Stromal cell of bone marrow (primary cell): Measurements from ENCODE around the gene NDEL1.
A peak's percentile ranks its signal among the peaks of the same experiment; 100 is the strongest.

Source experiments
- DNase-seq: peaks from one replicate; pipeline ENCODE4 v3.0.0-alpha.2; 2012; ENCODE audit warnings: low read depth

The NDEL1 gene

DNA sequence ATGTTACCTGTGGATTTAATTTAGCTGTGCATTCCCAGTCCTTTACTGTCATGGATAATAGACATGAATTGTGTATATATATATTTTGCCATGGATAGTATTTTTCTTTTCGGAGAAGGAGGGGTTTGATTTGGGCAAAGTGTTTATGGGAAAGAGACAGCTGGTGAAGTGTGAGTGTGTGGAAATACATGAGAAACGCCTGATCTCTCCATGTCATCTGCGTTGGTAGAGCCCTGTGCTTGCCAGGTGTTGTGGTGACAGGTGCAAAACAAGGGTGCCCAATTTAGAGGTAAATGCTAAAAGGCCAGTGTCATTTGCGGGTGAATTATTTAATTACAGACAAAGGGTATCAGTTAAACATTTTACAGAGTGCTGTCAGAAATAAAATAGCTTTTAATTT, 23.4 kb downstream of the NDEL1 start:
- no peak for DNase-seq

DNA sequence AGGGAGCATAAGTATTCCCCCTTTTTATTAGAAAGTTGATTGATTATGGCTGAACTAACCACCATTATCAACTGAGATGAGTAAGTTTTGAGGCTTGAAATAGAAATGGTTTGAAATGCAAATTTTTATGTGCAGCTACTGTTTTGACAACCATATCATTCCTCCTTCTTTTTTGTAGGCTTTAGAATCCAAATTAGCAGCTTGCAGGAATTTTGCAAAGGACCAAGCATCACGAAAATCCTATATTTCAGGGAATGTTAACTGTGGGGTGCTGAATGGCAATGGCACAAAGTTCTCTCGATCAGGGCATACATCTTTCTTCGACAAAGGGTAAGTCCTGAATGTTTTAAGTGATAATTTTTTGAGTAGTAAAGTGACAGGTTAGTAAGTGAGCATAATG, 24.1 kb downstream of the NDEL1 start:
- no peak for DNase-seq

DNA sequence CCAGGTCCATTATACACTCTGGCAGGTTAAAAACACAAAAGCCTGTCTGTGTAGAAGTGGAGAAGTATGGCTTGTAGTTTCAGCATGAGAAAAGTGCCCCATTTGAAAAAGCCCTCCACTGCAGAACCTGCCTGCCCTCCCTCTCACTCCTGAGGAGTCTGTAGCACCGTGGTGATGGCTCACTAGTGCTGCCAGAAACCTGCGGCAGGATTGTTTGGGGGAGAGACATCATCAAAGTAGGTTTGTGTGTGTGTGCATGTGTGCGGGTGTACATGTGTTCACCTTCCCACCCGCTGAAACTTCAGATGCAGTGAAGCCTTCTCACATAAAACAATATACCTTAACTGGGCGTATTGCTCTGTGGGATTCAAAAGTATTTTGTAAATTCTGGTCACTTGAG, 26.9 kb downstream of the NDEL1 start:
- DNase-seq: no peak

DNA sequence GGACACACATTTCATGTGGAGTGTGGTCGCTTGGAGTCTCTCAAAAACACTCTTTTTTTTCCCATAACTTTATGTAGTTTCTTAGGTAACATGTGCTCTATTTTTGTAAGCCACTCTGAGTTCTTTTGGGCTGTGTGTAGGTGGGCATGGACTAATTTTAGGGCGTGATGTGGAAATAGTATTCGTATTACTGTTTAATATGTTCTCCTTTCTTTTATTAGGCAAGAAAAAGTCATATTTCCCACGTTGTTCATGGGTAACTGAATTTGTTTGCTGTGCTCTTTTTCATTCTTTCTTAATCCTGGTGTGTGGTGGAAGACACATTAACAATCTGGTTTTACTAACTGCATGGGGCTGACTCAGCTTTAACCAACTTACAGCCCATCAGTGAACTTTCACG, 27.4 kb downstream of the NDEL1 start:
- DNase-seq: peak; percentile 9

DNA sequence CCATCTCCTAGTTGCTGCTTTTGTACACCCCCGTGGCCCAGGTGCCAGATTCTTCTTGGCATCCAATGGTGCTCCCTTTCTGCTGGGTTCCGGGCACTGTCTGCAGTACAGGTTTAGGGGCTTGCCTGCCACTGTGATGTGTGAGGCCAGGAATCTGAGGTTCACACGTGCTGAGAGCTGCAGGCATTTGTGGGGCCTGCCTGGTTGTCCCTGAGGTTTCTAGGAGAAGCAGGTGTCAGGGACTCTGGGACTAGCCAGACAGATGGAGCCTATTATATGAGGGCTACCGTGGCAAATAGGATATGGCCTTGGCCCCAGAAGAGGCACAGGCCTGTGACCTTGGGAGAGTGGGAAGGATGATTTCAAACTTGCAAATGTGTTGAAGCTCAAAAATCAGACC, 29.3 kb downstream of the NDEL1 start:
- DNase-seq: no peak

DNA sequence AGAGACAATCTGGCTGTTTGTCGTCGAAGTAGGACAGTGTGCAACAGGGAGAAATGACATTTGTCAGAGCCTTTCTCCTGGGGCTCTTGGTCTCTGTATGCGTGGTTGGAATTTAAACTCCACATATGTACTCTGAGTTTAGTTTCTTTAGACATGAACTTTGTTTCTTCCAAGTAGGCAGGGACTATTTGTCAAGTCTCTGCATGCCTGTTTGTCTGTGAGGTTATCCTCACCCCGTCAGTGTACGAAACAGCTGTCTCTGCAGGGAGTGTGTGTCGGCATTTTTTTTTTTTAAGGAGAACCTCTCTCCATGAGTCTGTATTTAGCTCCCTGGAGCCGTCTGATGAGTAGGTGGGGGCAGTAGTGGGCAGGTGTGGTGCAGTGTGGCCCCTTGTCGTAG, 29.7 kb downstream of the NDEL1 start:
- DNase-seq: no peak

DNA sequence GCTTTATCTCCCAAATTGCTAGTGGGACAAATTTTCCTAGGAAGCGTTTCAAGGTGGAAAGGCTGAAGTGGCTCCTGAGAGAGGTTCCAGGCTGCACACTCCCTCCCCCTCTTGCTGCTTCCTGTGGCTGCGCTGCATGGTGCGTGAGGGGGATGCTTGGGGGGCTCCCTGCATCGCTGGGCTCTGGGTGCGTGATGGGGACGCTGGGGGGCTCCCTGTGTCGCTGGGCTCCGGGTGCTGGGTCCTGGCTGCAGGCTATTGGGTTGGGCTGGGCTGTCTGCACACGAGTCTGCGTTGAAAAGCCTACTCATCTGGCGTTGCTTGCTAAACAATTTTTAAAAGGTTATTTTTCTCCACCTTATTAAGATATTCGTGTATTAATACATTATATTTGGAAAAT, 30.1 kb downstream of the NDEL1 start:
- DNase-seq: no peak

DNA sequence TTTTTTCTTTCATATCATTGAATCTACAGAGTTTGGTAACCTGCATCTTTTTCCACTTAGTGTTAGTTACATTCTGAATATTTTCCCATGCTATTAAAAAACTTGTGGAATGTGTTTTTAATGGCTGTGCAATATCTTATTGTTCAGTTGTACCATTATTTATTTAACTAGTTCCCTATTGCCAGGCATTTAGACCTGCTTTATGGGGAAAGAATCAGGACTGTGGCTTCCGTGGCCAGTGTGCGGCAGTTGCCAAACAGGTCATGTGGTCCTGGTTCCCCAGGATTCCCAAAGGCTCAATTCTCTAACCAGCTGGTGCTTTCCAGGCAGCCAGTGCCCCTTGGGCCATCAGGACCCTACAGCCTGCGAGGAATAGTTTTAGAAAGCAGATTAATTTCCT, 30.8 kb downstream of the NDEL1 start:
- DNase-seq: peak; percentile 28

DNA sequence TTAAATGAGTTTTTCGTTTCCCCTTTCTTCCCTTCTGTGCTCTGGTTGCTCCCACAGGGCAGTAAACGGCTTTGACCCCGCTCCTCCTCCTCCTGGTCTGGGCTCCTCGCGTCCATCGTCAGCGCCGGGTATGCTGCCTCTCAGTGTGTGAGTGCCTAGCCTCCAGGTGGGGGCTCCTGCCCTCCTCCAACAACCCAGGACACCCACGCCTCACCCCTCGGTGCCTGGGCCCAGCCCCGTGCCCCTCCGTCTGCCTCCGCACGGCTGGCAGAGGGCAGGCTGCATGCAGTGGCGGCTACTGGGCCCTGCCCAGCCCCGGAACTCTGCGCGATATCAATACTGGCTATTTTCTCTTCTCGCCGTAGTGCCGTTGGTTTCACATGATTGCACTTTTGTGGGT, 31.2 kb downstream of the NDEL1 start:
- no peak for DNase-seq

DNA sequence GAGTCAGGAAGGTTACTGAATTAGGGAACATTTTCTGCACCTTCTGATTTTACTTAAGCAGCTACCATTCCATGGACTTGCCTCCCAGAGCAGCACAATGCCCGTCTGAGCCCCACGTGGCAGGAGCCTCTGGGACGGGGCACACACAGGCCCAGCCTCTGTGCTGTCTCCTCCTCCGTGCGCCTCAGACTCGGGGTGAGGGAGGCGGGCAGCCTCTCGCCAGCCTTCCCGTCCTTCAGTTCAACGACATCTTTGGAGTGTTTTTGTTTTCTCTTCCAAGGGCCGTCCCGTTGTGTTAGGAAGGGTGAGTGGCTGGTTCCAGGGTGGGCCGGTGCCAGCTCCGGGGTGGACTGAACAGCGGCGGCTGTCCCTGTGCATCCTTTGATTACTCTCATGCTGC, 31.8 kb downstream of the NDEL1 start:
- no peak for DNase-seq

DNA sequence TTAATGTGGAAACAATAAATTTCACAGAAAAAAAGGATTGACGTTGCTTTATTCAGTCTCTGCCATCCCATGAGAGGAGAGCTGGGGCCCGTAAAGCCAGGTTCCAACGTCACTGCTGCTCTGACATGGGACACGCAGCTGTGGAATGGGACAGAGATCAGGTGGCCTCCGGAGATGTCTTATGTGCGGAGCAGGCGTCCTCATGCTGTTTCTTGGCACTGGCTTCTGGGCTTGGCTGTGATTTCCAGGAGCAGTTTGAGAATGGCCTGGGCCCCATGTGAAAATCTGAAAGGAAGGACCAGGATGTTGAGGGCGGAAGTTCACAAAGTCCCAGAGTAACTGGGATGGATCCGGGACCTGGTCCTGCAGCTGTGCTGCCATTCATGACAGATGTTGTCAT, 32.4 kb downstream of the NDEL1 start:
- no peak for DNase-seq

DNA sequence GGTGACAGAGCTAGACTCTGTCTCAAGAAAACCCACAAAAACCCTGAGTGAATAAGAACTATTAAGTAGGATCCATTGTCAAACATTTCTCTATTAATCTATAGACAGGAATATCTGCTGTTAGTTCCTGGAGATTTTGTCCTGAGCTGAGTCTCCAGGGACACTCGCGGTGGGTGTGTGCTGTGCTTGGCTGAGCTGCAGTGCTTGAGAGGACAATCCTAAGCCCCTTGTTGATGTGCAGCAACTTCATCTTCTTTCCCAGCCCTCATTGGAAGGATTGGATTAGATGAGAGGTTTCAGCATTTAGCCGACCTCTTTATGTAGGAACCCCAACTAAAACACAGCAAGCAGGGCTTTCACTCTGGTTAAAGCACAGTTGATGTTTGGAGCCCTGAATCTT, 33.3 kb downstream of the NDEL1 start:
- no peak for DNase-seq

DNA sequence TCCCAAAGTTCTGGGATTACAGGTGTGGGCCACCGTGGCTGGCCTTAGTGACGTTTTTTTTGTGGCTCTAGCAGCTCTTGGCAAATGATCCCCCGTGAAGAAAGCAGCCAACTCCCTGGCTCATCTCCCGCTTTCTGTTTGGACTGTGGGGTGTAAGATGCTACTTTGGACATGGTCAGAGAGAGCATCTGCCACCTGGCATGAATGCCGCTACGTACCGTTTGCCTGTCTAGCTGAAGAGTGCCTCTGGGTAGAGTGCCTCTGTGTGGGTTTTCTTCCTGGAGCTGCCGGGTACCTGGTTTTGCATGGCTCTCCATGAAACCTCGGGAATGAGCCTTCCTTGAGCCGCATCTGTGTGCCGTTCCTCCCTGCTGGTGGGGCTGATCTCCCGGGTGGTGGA, 34.3 kb downstream of the NDEL1 start:
- no peak for DNase-seq

DNA sequence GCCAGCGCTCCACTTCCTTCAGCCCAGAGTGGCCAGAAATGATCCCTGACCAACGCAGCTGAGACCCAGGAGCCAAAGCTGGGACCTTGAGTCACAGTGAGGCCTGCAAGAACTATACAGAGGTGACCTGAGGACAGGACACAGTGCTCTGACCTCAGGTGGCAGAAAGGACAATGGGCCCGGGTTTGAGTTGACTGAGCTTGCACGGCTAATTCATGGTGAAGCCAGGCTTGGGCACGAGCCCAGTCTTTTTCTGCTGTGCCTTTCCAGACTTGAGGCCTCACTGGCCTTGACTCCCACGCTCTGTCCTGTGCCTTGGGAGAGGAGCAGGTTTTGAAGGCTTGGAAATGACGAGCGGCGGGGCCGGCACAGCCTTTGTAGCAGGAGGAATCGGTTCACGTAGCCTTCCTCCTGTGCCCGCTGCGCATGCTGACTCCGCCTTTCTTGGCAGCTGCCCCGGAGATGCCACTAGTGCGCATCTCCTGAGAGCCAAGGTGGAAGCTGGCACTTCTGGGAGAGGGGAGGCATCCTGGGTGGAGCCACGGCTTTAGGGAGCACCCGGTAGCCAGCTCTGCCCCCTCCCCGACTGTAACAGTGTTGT, 34.9 kb downstream of the NDEL1 start:
- no peak for DNase-seq

DNA sequence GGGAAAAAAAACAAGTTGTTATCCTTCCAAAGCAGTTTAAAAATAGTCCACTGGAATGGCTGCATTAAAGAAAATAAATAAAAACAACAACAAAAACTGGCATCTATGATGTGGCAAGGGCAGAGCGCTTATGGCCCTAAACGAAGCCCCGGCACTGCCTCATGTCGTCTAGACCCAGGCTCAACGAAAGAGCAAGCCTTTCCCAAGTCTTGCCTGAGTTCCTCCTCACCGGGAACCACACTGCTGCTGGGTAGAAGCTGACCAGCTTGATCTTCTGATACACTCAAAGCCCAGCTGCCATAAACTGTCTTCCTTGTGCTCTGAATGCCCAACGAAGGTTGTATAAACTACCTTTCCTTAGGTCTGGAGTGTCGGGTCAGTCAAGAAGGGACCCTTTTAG, 37.0 kb downstream of the NDEL1 start:
- no peak for DNase-seq

DNA sequence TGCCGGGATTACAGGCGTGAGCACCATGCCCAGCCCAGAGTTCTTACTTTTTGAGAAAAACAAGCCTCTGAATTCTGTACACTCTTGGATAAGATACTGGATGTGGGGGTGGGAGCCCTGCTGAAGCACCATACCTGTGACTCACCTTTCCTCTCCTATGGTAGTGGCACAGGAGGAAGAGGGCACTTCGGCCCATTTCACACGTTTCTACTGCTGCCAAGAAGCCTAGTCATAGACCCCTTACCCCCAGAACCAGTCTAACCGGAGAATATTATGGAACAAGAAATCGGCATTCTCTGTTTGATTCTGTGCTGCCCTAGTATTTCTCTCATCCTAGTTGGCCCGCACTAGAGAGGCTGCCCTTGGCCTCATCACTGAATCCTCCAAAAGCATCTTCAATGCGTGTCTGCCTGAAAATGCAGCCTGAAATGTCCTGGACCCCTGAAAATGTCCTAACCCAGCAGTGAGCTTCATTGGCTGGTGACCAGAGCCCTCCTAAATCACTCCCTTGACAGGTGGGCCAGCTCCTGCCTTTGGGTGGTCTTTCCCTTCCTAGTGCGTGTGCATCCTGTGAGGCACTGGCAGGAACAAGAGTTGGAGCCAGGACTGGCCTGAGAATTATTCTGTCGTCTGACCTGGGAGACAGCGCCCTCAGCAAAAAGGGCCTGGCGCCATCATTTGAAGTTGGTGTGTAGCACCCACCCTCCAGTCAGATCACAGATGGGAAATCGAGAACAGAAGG, 37.9 kb downstream of the NDEL1 start:
- no peak for DNase-seq

DNA sequence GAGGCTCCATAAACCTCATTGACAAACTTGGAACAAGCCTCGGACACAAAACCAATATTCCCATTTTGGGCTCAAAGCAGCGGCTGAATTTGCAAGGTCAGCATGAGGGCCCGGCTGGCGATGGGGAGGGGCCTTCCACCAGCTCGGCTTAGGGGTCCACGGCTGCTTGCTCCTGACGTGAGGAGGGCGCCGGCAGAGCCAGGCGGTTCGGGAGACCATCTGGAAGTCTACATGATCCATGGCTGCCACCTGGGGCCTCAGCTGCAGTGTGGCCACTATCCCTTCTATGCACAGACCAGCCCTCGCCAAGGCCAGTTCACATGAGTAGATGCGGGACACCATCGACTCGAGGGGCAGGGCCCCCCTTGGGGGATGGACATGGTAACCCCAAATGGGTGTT, 39.1 kb downstream of the NDEL1 start:
- no peak for DNase-seq

DNA sequence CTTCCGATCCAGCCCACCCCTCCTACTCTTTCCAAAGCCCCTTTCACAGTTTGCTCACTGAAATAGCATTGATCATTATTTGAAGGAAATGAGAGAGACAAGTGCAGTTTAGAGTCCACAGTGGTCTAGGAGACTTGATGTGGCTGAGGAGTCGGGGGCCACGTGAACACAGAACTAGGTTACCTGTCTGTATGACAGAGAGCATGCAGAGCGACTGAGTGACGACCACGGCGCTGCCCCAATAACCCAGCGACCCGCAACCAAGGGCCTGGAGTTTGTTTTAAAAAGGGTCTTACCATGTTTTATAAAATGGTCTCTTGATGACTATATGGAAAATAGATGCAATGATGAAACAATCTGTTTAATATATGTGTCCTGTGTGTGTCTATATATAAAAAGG, 39.5 kb downstream of the NDEL1 start:
- DNase-seq: no peak

DNA sequence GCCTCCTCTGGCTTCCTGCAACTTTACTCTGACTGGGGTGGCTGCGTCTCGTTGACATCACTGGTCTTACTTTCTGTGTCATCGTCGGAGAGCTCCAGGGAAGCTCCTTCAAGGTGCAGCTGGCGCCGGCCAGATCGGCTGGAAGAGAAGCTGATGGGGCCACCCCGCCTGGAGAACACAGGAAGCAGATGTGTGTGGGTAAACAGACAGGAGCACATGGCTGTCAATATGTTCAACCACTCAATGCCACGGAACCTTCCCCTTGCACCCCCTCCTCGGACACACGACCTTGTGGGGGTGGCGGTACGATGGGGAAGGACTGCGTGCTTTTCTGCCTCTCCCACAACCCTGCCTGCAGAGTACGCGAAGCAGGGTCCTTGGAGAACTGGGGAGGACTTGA, 40.1 kb downstream of the NDEL1 start:
- DNase-seq: no peak

DNA sequence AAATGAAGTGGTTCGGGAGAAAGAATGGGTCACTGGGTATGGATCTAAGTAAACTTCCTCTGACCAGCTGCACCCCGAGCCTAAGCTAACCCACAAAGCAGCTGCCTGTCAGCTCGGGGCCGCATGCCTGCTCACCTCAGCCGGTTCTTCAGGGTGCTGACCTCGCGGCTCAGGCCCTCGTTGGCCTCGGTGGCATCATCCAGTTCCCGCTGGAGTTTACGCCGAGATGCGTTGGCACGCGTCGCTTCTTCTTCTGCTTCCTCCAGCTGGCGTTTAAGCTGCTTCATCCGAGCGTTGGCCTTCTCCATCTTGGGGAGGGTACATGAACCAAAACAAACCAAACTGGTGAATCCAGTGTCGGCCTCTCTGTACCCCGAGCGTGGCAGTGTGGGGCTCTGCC, 41.1 kb downstream of the NDEL1 start:
- no peak for DNase-seq

DNA sequence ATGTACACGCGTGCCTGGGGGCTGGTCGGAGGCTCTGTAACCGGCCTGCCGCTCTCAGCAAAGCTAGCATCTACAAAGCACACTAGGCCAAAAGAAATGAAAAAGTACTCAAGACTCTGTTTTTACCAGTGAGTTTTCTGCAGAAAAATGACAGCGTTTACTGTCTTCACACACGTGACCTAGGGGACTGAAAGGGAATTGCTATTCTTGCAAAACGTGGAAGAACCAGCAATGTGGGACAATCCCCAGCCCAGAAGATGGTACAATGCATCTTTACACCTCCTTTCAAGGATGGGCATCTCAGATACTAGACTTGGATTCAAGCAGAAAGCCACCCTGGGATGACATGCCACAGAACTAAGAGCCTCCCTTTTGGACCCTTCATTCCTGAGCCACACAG, 41.5 kb downstream of the NDEL1 start:
- no peak for DNase-seq

DNA sequence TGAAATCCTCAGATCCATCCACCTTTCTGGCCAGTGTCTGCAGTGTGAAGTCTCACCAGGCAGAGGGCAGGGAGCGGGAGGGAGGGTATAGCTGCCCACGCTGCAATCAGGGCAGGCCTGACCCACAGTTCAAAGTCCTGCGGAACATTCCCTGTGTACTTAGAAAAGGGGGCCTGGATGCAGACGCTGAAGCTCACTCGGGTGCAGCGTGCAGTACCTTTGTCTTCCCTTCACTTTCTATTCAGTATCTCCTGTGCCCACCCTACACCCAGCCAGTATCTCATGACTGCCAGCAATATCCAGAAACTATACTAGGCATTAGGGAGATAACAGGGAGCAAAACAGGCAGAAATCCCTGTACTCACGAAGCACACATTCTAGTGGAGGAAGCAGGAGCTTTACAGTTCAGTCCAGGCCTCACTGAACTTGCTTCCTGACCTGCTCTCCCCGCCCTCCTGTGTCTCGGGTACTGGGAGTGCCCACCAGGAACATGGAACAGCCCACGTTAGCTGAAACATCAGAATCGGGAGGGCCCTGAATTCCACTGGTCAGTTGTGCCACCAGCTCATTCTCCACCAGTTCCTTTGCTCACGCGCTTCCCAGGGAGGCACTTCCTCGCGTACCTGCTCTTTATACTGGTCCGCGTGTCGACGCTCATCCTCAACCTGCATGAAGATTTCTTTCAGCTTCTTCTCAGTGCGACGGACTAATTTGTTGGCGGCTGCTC, 42.2 kb downstream of the NDEL1 start:
- no peak for DNase-seq

DNA sequence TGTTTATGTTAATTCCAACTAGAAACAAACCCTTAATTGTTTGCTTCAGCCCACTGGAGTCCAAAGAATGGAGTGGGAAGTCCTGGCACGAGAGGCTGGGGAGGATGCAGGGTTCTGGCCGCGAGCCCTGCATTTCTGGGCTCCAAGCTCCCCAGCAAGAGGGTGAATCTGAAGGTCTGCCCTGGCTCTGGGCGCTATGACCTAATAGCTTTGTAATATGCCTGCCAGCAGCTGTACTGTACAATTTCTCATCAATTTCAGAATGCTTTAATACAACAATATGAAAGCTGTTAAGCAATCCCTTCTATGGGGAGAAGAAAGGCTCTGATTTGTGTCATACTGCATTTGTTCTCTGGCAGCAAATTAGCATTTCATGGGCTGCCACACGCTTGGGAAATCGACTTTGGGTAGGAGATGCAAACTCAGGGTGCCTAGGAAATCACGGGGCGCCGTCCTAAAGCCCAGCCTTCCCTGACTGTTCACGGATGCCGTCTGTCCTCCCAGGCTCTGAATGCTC, 43.8 kb downstream of the NDEL1 start:
- peak; percentile 61 for DNase-seq
